Sigmoid colon (tissue), 7 donors: Measurements from ENCODE around the gene DACT3. TPM values are rescaled to one million over a fixed set of nuclear protein-coding genes. Genes with fewer than 3 reads are reported as not detected.

Experiments
- DNase-seq: peaks from one replicate; pipeline ENCODE4 v3.0.0-alpha.2; 2019
- H3K27ac ChIP-seq, 4 donors: fragments of 200-600 bp; sonication (generic); one replicate each; pipeline ENCODE4 v1.5.1; 2016 to 2019; ENCODE audit warnings: mild to moderate bottlenecking in 1 of 4
- H3K27me3 ChIP-seq, 3 donors: fragments of 200-600 bp; sonication (generic); one replicate each; pipeline ENCODE4 v1.5.1; 2019; ENCODE audit warnings: mild to moderate bottlenecking in 1 of 3
- H3K36me3 ChIP-seq, 4 donors: fragments of 200-600 bp; sonication (generic); one replicate each; pipeline ENCODE4 v1.5.1; 2016 to 2019
- H3K4me1 ChIP-seq, 4 donors: fragments of 200-600 bp; sonication (generic); one replicate each; pipeline ENCODE4 v1.5.1; 2017 to 2019
- H3K4me3 ChIP-seq, 4 donors: fragments of 200-600 bp; sonication (generic); one replicate each; pipeline ENCODE4 v1.5.1; 2017 to 2019; ENCODE audit warnings: mild to moderate bottlenecking in 2 of 4, moderate library complexity in 1 of 4
- H3K9me3 ChIP-seq, 4 donors: fragments of 200-600 bp in 3 of 4; sonication (generic) in 3 of 4; one replicate each; pipeline versions ENCODE4 v1.5.1 to v1.6.1; 2013 to 2019
- CTCF ChIP-seq, 4 experiments: fragments of 450-650 bp in 3 of 4; fragments of 200-600 bp in 1 of 4; IDR thresholded peaks; one replicate each; pipeline ENCODE4 v1.5.1; 2016 to 2019; ENCODE audit warnings: antibody characterized with exemption in 4 of 4, mild to moderate bottlenecking in 3 of 4, moderate library complexity in 2 of 4
- EP300 ChIP-seq, 4 donors: sonication (generic); formaldehyde crosslinking; IDR thresholded peaks; one replicate each; pipeline ENCODE4 v1.6.1; 2017; ENCODE audit warnings: antibody characterized with exemption in 4 of 4
- POLR2A ChIP-seq, 2 donors: fragments of 450-650 bp; IDR thresholded peaks; one replicate each; pipeline ENCODE4 v1.6.1; 2016; ENCODE audit warnings: antibody characterized with exemption in 2 of 2, mild to moderate bottlenecking in 2 of 2, moderate library complexity in 2 of 2
- POLR2AphosphoS5 ChIP-seq, 4 donors: sonication (generic); formaldehyde crosslinking; IDR thresholded peaks; one replicate each; pipeline ENCODE4 v1.6.1; 2017; ENCODE audit warnings: antibody characterized with exemption in 4 of 4
- WGBS, 2 donors: extraction: QIAGEN DNeasy Blood & Tissue Kit; methylation state at CpG; one replicate each; pipeline ENCODE4 v1.1.7; 2013; 5-methylcytosine and 5-hydroxymethylcytosine counted together
- intact Hi-C: fragments of 100-400 bp; cut with DNase I; formaldehyde crosslinking; loops from one replicate; pipeline ENCODE4 v1.15.1; 2023
- polyA plus RNA-seq, 3 donors: library from polyadenylated mRNA; stranded (reverse); fragments of 200-250 nt; gene quantifications; one replicate each; pipeline ENCODE4 v1.2.3, GENCODE V29; 2013
- total RNA-seq, 4 donors: library from RNA; depleted of rRNA; stranded (reverse); fragments of >200 nt; gene quantifications; one replicate each; pipeline ENCODE4 v1.1.0, GENCODE V29; 2016
- donor health status: healthy with polysubstance abuse.
- donor health status: Bipolar disorder and iron deficiency.
- donor health status: healthy.

DACT3 gene
- total and polyA plus RNA-seq, 7 donors: 0.46 to 87.2 (median 23.7) TPM

GRCh38 chr19:46693760-46694159 is 32.8 kb upstream of the DACT3 start:
- H3K36me3 ChIP-seq: peaks cover 35 to 93% (median 72%) of the 10 kb centered on the region in 4 donors
- TF ChIP-seq POLR2A (IDR thresholded peaks at IDR 0.05): no peak
- no peak for TF ChIP-seq EP300 (IDR thresholded peaks at IDR 0.05)
- no peak for TF ChIP-seq POLR2AphosphoS5 (IDR thresholded peaks at IDR 0.05)
- TF ChIP-seq CTCF (IDR thresholded peaks at IDR 0.05): no peak
- WGBS, 2 donors: 95 to 97% methylated on average over 22 of the region's 22 CpGs

GRCh38 chr19:46692918-46693722 is 32.1 kb upstream of the DACT3 start:
- H3K36me3 ChIP-seq: peaks cover 36 to 95% (median 73%) of the 10 kb centered on the region in 4 donors
- H3K4me3 ChIP-seq: no peak overlapping the region
- H3K9me3 ChIP-seq: no peaks in the 10 kb centered on the region
- no peak for TF ChIP-seq POLR2A (IDR thresholded peaks at IDR 0.05)
- no peak for TF ChIP-seq CTCF (IDR thresholded peaks at IDR 0.05)
- TF ChIP-seq POLR2AphosphoS5 (IDR thresholded peaks at IDR 0.05): no peak
- TF ChIP-seq EP300 (IDR thresholded peaks at IDR 0.05): no peak
- whole genome bisulfite sequencing, 2 donors: 89 to 96% methylated on average over 4 of the region's 4 CpGs
- H3K27me3 ChIP-seq: no peaks in the 10 kb centered on the region
- H3K27ac ChIP-seq: no peak overlapping the region
- H3K4me1 ChIP-seq: peaks cover 0 to 13% (median 6%) of the 10 kb centered on the region in 4 donors
- intact Hi-C loops: no loop called here
- no peak for DNase-seq

More at GRCh38 chr19:46693760-46694159, 32.8 kb upstream of the DACT3 start:
- peaks cover 0 to 13% (median 6%) of the 10 kb centered on the region in 4 donors for H3K4me1 ChIP-seq
- H3K9me3 ChIP-seq: no peaks in the 10 kb centered on the region
- H3K27ac ChIP-seq: no peak overlapping the region
- H3K4me3 ChIP-seq: no peak overlapping the region
- DNase-seq: no peak
- H3K27me3 ChIP-seq: no peaks in the 10 kb centered on the region
- intact Hi-C loops: no loop called here

- H3K27ac ChIP-seq: no peak overlapping the region
- no peak for DNase-seq
- no peak overlapping the region for H3K4me3 ChIP-seq
- 98 to 99% methylated on average over 2 of the region's 2 CpGs for WGBS, 2 donors
- H3K36me3 ChIP-seq: peaks cover 39 to 100% (median 81%) of the 10 kb centered on the region in 4 donors
- peaks cover 0 to 3% (median under 1%) of the 10 kb centered on the region in 4 donors for H3K4me1 ChIP-seq
- H3K9me3 ChIP-seq: no peaks in the 10 kb centered on the region
- intact Hi-C loops: no loop called here
- H3K27me3 ChIP-seq: no peaks in the 10 kb centered on the region
- TF ChIP-seq POLR2AphosphoS5 (IDR thresholded peaks at IDR 0.05) (no peak), EP300 (IDR thresholded peaks at IDR 0.05) (no peak), CTCF (IDR thresholded peaks at IDR 0.05) (no peak), POLR2A (IDR thresholded peaks at IDR 0.05) (no peak)
These were observed 31.0 kb upstream of the DACT3 start for GRCh38 chr19:46691948-46692347.

GRCh38 chr19:46691104-46691503 is 30.1 kb upstream of the DACT3 start:
- peaks cover 39 to 100% (median 86%) of the 10 kb centered on the region in 4 donors for H3K36me3 ChIP-seq

More at GRCh38 chr19:46691104-46691503, 30.1 kb upstream of the DACT3 start:
- no peak for TF ChIP-seq CTCF (IDR thresholded peaks at IDR 0.05)
- no peak for TF ChIP-seq POLR2A (IDR thresholded peaks at IDR 0.05)
- TF ChIP-seq POLR2AphosphoS5 (IDR thresholded peaks at IDR 0.05): no peak
- TF ChIP-seq EP300 (IDR thresholded peaks at IDR 0.05): no peak
- DNase-seq: no peak
- intact Hi-C loops: no loop called here
- H3K4me3 ChIP-seq: no peak overlapping the region
- WGBS, 2 donors: 48% methylated on average over 2 of the region's 2 CpGs
- no peak overlapping the region for H3K27ac ChIP-seq
- H3K27me3 ChIP-seq: no peaks in the 10 kb centered on the region
- H3K9me3 ChIP-seq: no peaks in the 10 kb centered on the region
- no peaks in the 10 kb centered on the region for H3K4me1 ChIP-seq
